Activated CD4-positive, alpha-beta T cell treated with anti-CD3 and anti-CD28 coated beads for 24 hours (primary cell): ENCODE measurements around the gene RND1.

ENCODE experiments used
- DNase-seq, 2 donors: peaks; one replicate each; pipeline ENCODE4 v3.0.0-alpha.2; 2020; ENCODE audit warnings: low read depth in 2 of 2

The RND1 gene

DNA sequence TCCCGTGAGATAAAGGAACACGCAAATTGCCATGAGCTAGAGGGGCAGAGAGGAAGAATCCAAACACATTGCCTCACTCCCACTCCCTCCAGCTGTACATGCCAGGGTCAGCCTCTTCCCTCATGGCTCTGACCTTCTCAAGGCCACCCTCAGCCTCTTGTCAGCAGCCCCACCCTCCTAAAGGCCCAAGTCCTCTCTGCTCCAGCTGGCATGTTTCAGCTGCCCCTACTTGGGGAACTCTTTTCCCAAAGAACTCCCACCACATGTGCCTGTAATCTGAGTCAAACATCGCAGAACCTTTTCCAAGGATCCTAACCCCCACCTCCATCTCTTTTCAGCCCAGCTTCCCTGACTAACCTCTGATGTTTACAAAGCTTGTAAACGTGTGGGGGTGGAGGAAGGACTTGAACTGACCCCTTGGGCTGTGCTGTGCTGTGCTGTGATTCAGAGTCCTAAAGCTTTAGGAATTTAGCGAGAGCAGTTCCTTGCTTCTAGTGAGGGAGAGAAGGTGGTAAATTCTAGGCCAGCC is 54.7 kb downstream of the RND1 start:
- DNase-seq = no peak

DNA sequence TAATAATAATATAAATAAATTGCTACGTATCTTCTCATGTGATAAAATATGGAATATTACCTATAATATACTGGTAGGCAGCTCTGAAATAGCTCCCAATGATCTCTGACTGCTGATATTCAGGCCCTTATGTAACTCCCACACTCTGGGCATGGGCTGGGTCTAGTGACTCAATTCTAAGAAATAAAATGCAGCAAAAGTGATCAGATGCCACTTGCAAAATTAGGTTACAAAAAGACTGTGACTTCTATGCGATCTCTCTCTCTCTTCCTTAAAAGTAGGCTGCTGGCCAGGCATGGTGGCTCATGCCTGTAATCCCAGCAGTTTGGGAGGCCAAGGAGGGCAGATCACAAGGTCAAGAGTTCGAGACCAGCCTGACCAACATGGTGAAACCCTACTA is 57.7 kb downstream of the RND1 start:
- DNase-seq = no peak
